ENCODE measurements around the gene ANO6.

ANO6 gene

DNA sequence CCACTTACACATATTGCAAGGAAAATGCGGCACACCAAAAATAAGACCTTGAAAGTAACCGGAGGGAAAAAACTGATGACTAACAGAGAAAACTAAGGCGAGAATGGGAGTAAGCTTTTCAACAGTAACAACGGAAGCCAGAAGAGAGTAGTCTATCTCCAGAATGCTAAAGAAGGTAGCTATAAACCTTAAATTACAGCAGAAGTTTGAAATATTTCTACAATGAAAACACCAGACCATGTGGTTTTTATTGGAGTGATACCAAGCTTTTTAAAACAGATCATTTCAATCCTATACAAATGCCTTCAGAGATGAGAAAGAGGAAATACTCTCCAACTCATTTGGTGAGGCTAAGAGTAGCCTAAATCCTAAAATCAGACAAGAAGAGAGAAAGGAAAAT is 209.5 kb downstream of the ANO6 start:
- H3K27ac Mint-ChIP-seq, result peak overlapping the region; percentile 1
- DNase-seq (ENCODE audit: low spot score in 2 of 2) (no peak), ATAC-seq (no peak)
- H3K9me3 Mint-ChIP-seq, result no peaks in the 10 kb centered on the region
- no peaks in the 10 kb centered on the region for H3K4me1 Mint-ChIP-seq
- no peak overlapping the region for H3K4me3 Mint-ChIP-seq
- peaks cover 77% of the 10 kb centered on the region for H3K36me3 Mint-ChIP-seq

GRCh38 chr12:45426294-45426693 is 210.4 kb downstream of the ANO6 start:
- ATAC-seq (no peak), DNase-seq (ENCODE audit: low spot score in 2 of 2) (no peak)
- Mint-ChIP-seq H3K4me3 (no peak overlapping the region), H3K9me3 (no peaks in the 10 kb centered on the region), H3K27ac (peak overlapping the region; percentile 5), H3K36me3 (peaks cover 69% of the 10 kb centered on the region), H3K4me1 (no peaks in the 10 kb centered on the region)

GRCh38 chr12:45427042-45427441 is 211.1 kb downstream of the ANO6 start:
- no peaks in the 10 kb centered on the region for H3K4me1 Mint-ChIP-seq
- no peak overlapping the region for H3K4me3 Mint-ChIP-seq
- peaks cover 62% of the 10 kb centered on the region for H3K36me3 Mint-ChIP-seq
- H3K9me3 Mint-ChIP-seq, result no peaks in the 10 kb centered on the region
- H3K27ac Mint-ChIP-seq, result peak overlapping the region; percentile 5
- ATAC-seq (no peak), DNase-seq (ENCODE audit: low spot score in 2 of 2) (no peak)

DNA sequence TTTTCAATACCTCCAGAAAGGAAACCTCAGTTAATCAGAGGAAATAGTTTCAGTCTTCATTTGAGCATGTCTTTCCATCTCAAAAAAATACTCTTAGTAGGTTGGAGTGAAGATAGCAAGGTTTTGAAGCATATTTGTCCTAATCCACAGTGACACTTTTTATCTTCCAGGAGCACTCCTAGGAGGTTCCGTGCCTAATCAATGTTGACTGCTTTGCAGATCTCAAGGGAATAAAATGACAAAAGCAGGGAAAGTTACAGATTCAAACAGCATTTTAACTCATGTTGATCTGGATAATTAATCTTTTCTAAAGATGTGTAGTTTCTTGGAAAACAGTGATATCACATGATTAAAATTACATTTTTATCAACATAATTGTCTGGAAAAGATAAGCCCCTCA is 213.9 kb downstream of the ANO6 start:
- H3K4me3 Mint-ChIP-seq, result no peak overlapping the region
- no peaks in the 10 kb centered on the region for H3K9me3 Mint-ChIP-seq
- no peak for ATAC-seq
- H3K4me1 Mint-ChIP-seq, result no peaks in the 10 kb centered on the region
- peaks cover 40% of the 10 kb centered on the region for H3K36me3 Mint-ChIP-seq
- no peak for DNase-seq (ENCODE audit: low spot score in 2 of 2)
- no peak overlapping the region for H3K27ac Mint-ChIP-seq

DNA sequence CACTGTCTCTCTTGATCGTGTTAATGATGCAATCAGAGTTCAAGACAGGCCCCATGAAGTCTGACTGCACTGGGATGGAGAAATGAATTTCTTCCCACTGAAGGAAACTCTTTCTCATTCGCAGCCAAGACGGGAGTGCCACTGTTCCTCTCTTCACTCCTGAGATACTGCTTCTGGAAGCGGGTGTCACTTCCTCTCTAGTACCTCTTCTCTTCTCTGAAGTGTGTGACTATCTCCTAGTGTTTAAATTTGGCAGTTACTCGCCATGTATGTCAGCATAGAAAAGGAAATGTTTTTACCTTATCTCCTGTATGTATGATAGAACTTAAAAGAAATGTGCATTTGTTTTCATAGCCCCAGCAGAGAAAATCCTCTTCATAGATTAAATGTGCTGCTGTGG is 215.2 kb downstream of the ANO6 start:
- Mint-ChIP-seq H3K4me1 (no peaks in the 10 kb centered on the region), H3K27ac (no peak overlapping the region), H3K36me3 (peaks cover 36% of the 10 kb centered on the region), H3K4me3 (no peak overlapping the region), H3K9me3 (no peaks in the 10 kb centered on the region)
- no peak for DNase-seq (ENCODE audit: low spot score in 2 of 2)
- ATAC-seq, result no peak

- ATAC-seq (no peak), DNase-seq (ENCODE audit: low spot score in 2 of 2) (no peak)
- no peak overlapping the region for H3K27ac Mint-ChIP-seq
- no peak overlapping the region for H3K4me3 Mint-ChIP-seq
- H3K36me3 Mint-ChIP-seq, result peaks cover 22% of the 10 kb centered on the region
- H3K9me3 Mint-ChIP-seq, result no peaks in the 10 kb centered on the region
- no peaks in the 10 kb centered on the region for H3K4me1 Mint-ChIP-seq
These were observed 216.8 kb downstream of the ANO6 start for GRCh38 chr12:45432710-45433109.

DNA sequence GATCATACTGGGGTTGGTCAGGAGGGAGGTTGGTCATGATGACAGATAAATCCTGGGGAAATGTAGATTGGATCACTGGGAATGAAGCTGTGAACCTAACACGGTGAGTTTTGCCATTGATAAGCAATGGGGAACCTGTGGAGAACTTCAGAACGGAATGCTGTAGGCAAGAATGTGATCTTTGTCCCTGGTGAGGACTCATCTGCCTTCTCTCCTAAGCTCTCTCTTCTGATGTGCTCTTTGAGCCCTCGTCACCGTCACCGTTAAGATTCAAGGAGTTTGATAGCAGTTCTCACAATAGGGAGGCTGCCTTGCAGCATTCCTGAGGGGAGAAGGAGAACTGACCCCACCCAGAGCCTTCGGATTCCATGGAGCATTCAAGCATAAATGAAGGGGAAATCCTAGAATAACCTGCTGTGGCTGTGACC is 217.6 kb downstream of the ANO6 start:
- DNase-seq (ENCODE audit: low spot score in 2 of 2), result no peak
- Mint-ChIP-seq H3K9me3 (no peaks in the 10 kb centered on the region), H3K36me3 (peaks cover 15% of the 10 kb centered on the region), H3K27ac (no peak overlapping the region), H3K4me1 (no peaks in the 10 kb centered on the region), H3K4me3 (no peak overlapping the region)
- no peak for ATAC-seq

DNA sequence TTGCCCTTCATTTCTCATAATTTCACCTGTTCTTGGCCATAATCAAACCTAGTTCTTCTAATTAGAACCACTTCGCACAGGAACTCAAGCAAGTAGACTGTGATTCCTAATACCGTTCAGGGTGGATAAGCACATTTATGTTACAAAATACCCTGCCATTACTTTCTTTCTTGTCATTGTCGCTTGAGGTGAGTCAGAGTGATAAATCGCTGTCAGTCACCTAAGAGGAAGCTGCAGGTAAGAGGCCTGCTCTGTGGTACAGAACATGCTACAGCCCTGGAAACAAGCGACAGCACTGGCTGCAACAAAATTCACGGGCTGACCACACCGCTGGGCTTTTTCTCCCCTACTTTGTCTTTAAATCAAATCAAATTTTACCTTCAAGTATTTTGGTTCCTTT is 218.2 kb downstream of the ANO6 start:
- H3K9me3 Mint-ChIP-seq, result no peaks in the 10 kb centered on the region
- H3K36me3 Mint-ChIP-seq, result peaks cover 10% of the 10 kb centered on the region
- H3K4me1 Mint-ChIP-seq, result no peaks in the 10 kb centered on the region
- DNase-seq (ENCODE audit: low spot score in 2 of 2), result no peak
- ATAC-seq, result no peak
- no peak overlapping the region for H3K27ac Mint-ChIP-seq
- H3K4me3 Mint-ChIP-seq, result no peak overlapping the region

GRCh38 chr12:45435945-45436710 is 220.2 kb downstream of the ANO6 start:
- H3K4me3 Mint-ChIP-seq, result no peak overlapping the region
- H3K4me1 Mint-ChIP-seq, result no peaks in the 10 kb centered on the region
- peaks cover 7% of the 10 kb centered on the region for H3K36me3 Mint-ChIP-seq
- DNase-seq (ENCODE audit: low spot score in 2 of 2) (no peak), ATAC-seq (no peak)
- no peaks in the 10 kb centered on the region for H3K9me3 Mint-ChIP-seq
- no peak overlapping the region for H3K27ac Mint-ChIP-seq

- Mint-ChIP-seq H3K4me3 (no peak overlapping the region), H3K36me3 (peaks cover 7% of the 10 kb centered on the region), H3K9me3 (peaks cover 10% of the 10 kb centered on the region), H3K4me1 (no peaks in the 10 kb centered on the region), H3K27ac (no peak overlapping the region)
- ATAC-seq, result peak; percentile 86
- no peak for DNase-seq (ENCODE audit: low spot score in 2 of 2)
These were observed 223.1 kb downstream of the ANO6 start for GRCh38 chr12:45439039-45439438.

GRCh38 chr12:45446013-45446412 is 230.1 kb downstream of the ANO6 start:
- DNase-seq (ENCODE audit: low spot score in 2 of 2), result no peak
- H3K36me3 Mint-ChIP-seq, result no peaks in the 10 kb centered on the region
- H3K9me3 Mint-ChIP-seq, result peaks cover 17% of the 10 kb centered on the region
- H3K4me3 Mint-ChIP-seq, result no peak overlapping the region
- H3K4me1 Mint-ChIP-seq, result no peaks in the 10 kb centered on the region
- no peak for ATAC-seq
- no peak overlapping the region for H3K27ac Mint-ChIP-seq

- no peak overlapping the region for H3K27ac Mint-ChIP-seq
- H3K36me3 Mint-ChIP-seq, result no peaks in the 10 kb centered on the region
- H3K4me1 Mint-ChIP-seq, result no peaks in the 10 kb centered on the region
- DNase-seq (ENCODE audit: low spot score in 2 of 2), result no peak
- H3K9me3 Mint-ChIP-seq, result no peaks in the 10 kb centered on the region
- peak; percentile 28 for ATAC-seq
- H3K4me3 Mint-ChIP-seq, result no peak overlapping the region
These were observed 242.3 kb downstream of the ANO6 start for GRCh38 chr12:45458238-45458637.

DNA sequence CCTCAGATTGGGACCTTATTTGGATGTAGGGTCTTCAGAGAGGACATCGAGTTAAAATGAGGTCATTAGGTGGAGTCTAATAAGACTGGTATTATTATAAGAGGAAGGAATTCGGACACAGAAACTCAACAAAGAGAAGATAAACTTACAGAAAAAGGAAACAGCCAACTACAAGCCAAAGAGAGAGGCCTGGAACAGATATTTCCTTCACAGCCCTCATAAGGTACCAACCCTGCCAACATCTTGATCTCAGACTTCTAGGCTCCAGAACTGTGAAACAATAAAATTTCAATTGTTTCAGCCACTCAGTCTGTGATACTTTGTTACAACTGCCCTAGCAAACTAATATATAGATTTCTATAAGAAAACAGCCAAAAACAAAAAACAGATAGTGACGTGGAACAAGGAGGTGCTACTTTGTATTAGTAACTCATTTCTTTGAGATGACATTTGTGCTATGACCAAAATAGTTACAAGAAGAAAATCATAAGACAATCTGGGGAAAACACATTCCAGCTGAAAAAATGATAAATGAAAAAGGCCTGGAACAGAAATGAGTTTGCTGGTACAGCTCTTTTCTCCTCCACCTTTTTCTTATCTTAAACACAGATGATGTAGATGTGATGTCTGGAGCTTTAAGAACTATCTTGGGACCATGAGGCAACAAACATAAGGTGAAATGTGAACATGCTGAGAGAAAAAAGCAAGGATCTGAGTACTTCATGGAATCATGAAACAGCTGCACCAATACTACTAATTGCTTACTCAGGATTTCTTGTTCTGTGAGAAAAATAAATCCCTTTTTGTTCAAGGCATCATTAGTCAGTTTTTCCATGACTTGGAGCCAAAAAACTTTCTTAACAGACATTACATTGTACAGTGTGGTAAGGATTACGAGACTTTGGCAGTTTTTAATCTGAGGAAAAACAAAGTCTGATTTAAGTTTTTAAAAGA is 243.2 kb downstream of the ANO6 start:
- Mint-ChIP-seq H3K4me3 (no peak overlapping the region), H3K27ac (no peak overlapping the region), H3K9me3 (no peaks in the 10 kb centered on the region), H3K4me1 (no peaks in the 10 kb centered on the region), H3K36me3 (no peaks in the 10 kb centered on the region)
- ATAC-seq (no peak), DNase-seq (ENCODE audit: low spot score in 2 of 2) (no peak)

DNA sequence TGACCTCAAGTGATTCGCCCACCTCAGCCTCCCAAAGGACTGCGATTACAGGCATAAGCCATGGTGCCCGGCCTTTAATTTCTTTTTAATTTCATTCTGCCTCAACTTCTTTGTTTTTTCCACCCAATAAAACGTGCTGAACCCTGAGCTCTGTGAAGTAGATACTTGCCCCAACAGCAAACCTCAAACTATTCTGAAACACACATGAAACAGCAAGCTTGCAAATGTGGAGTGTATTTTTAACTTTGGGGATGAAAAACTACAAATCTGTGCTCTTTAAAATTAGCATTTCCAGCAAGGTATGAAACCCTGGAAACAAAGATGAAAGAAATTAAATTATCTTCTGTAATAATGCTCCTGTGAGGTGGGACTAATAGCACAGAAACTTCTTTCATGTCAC is 246.6 kb downstream of the ANO6 start:
- Mint-ChIP-seq H3K27ac (no peak overlapping the region), H3K4me1 (no peaks in the 10 kb centered on the region), H3K4me3 (no peak overlapping the region), H3K36me3 (no peaks in the 10 kb centered on the region), H3K9me3 (no peaks in the 10 kb centered on the region)
- no peak for DNase-seq (ENCODE audit: low spot score in 2 of 2)
- no peak for ATAC-seq

DNA sequence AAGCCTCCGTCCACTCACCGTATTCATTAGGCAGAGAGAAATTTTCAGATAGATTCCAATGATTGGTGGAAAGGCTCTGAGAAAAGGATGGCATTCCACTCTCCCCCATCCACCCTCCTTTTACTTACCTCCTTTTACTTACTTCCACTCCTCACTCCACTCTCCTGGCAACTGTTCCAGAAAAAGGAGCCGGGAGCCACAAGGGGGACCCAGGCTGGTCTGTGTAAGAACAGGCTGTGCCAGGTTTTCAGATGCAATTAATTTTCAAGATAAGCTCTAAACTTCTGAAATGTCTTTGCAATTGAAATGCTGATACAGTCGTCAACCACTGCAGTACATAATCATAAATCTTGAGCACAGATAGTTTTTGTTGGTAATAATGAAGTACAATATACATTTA is 248.8 kb downstream of the ANO6 start:
- peaks cover 6% of the 10 kb centered on the region for H3K4me1 Mint-ChIP-seq
- no peak overlapping the region for H3K4me3 Mint-ChIP-seq
- H3K9me3 Mint-ChIP-seq, result no peaks in the 10 kb centered on the region
- no peak for ATAC-seq
- H3K27ac Mint-ChIP-seq, result no peak overlapping the region
- no peak for DNase-seq (ENCODE audit: low spot score in 2 of 2)
- no peaks in the 10 kb centered on the region for H3K36me3 Mint-ChIP-seq

Data from stimulated activated effector memory CD8-positive, alpha-beta T cell treated with anti-CD3 and anti-CD28 coated beads, Interleukin-12 subunit alpha, Interleukin-12 subunit beta, amount 100 ng/mL, for 72 hours (primary cell).